ENCODE results near the gene ZBTB7C. TPM values are rescaled to one million over a fixed set of nuclear protein-coding genes. Genes with fewer than 3 reads are reported as not detected.
A peak's percentile ranks its signal among the peaks of the same experiment; 100 is the strongest.

Gene ZBTB7C
- total and polyA plus RNA-seq, 2 of the 8 experiments (the other 6 are each of a cell fraction or from before 2014, with no cell fraction given): 0.15 to 0.45 TPM

GRCh38 chr18:48422947-48423378 lies 13.8 kb upstream of the ZBTB7C start:
- FAIRE-seq: no peak
- WGBS, 2 experiments (ENCODE audit: extremely low coverage in 1 of 2, insufficient coverage in 1 of 2, insufficient read length in 1 of 2, insufficient replicate concordance in 2 of 2, low coverage in 1 of 2, low lambda C conversion rate in 2 of 2, missing lambda C conversion rate in 1 of 2): 10% methylated on average over 11 of the region's 12 CpGs; no CpG with 5 or more reads in 1 of the 2 experiments
- H3K14ac ChIP-seq (ENCODE audit: insufficient read length): no peak overlapping the region

More at GRCh38 chr18:48422947-48423378, 13.8 kb upstream of the ZBTB7C start:
- no peaks in the 10 kb centered on the region; a peak in 1 of 7 replicates for H3K4me1 ChIP-seq (replicated peaks in 1 of 4; ENCODE audit: control insufficient read depth in 3 of 4, insufficient read depth in 4 of 4, low read length in 3 of 4)
- no peaks in the 10 kb centered on the region for H3K79me2 ChIP-seq (ENCODE audit: control insufficient read depth in 1 of 2, insufficient read depth in 2 of 2, low read length in 2 of 2)
- H3K4me2 ChIP-seq (ENCODE audit: insufficient read depth in 1 of 2, low read depth in 2 of 2, low read length in 2 of 2): peak overlapping the region; percentile 74 to 80
- POLR2A ChIA-PET (ENCODE audit: partially characterized antibody): interaction anchor here (0.6 kb wide), 1 partner anchor 11 kb away, joined by 3 read pairs; no protein-coding TSS in a partner anchor
- H3K18ac ChIP-seq (ENCODE audit: extremely low read depth, low read length): no peak overlapping the region
- no peaks in the 10 kb centered on the region for H3K9me3 ChIP-seq (ENCODE audit: insufficient read depth in 2 of 2, low read depth in 1 of 2, low read length in 1 of 2)
- no peak overlapping the region for H3K27ac ChIP-seq (ENCODE audit: low read depth, low read length)
- no peak overlapping the region for H4K8ac ChIP-seq (ENCODE audit: extremely low read depth, insufficient read depth, low read length)
- no peaks in the 10 kb centered on the region for H3K79me1 ChIP-seq (ENCODE audit: low read depth, low read length)
- no peak overlapping the region for H2BK20ac ChIP-seq (ENCODE audit: low read length)
- CTCF ChIA-PET (ENCODE audit: partially characterized antibody): interaction anchor here (0.6 to 3.2 kb wide), 5 partner anchors 22 to 1754 kb away, joined by 3 to 20 read pairs (median 3); no protein-coding TSS in a partner anchor
- no peak overlapping the region for H2AK5ac ChIP-seq (ENCODE audit: low read depth, low read length)
- no peak overlapping the region for H3K23ac ChIP-seq (ENCODE audit: insufficient read length)
- H2BK15ac ChIP-seq (ENCODE audit: low read length): no peak overlapping the region
- no peak overlapping the region for H2BK120ac ChIP-seq (replicated peaks; ENCODE audit: low read depth, low read length)
- DNase-seq (ENCODE audit: low read depth in 1 of 2, low spot score in 2 of 2): peak in 1 of 2 experiments; percentile 73
- H2BK5ac ChIP-seq (ENCODE audit: low read depth, low read length): no peak overlapping the region
- no peak overlapping the region for H3K56ac ChIP-seq (replicated peaks; ENCODE audit: insufficient read length, low read depth, low read length)
- H4K91ac ChIP-seq (replicated peaks; ENCODE audit: insufficient read length, low read length): no peak overlapping the region
- H2AFZ ChIP-seq (ENCODE audit: low read length): peak overlapping the region; percentile 99
- H3K27me3 ChIP-seq (replicated peaks in 1 of 4; ENCODE audit: control insufficient read depth in 3 of 4, extremely low read depth in 1 of 4, insufficient read depth in 3 of 4, low read length in 3 of 4): peaks cover 1 to 17% (median 4%) of the 10 kb centered on the region in 4 experiments; a peak in 5 of 7 replicates
- H3K36me3 ChIP-seq (ENCODE audit: control insufficient read depth in 2 of 4, insufficient read depth in 4 of 4, low read length in 3 of 4): no peaks in the 10 kb centered on the region
- H4K20me1 ChIP-seq (replicated peaks in 1 of 2; ENCODE audit: control insufficient read depth in 1 of 2, insufficient read depth in 2 of 2, low read length in 2 of 2): no peaks in the 10 kb centered on the region
- no peak overlapping the region for H3K9ac ChIP-seq (replicated peaks in 1 of 4; ENCODE audit: extremely low read depth in 1 of 4, low read depth in 3 of 4, low read length in 3 of 4)
- TF ChIP-seq KDM5A (IDR thresholded peaks at IDR 0.05; ENCODE audit: low read length) (no peak), TAF7 (optimal IDR thresholded peaks at IDR 0.05; ENCODE audit: borderline replicate concordance, low read depth, low read length) (no peak), KDM4A (IDR thresholded peaks at IDR 0.05; ENCODE audit: low read depth, low read length, severe bottlenecking) (peak; percentile 71), ATF2 (IDR thresholded peaks at IDR 0.05; ENCODE audit: low read length) (no peak), MAX (IDR thresholded peaks at IDR 0.05) (peak; percentile 85), E2F6 (IDR thresholded peaks at IDR 0.05) (peak; percentile 94)
- H3K4me3 ChIP-seq (ENCODE audit: extremely low read depth in 1 of 4, insufficient read depth in 2 of 4, low read depth in 3 of 4, low read length in 4 of 4): peak overlapping the region; percentile 10 to 54 (median 22); a peak in 6 of 8 replicates
- no peak overlapping the region for H3K4ac ChIP-seq (replicated peaks; ENCODE audit: insufficient read length, low read depth, low read length)
- no peak overlapping the region for H4K5ac ChIP-seq (ENCODE audit: insufficient read length, low read depth, low read length)
- H3K23me2 ChIP-seq (ENCODE audit: low read depth, low read length): peaks cover 4% of the 10 kb centered on the region
- peak overlapping the region; percentile 75; the same call in 1 of the 2 replicates for H2BK12ac ChIP-seq (ENCODE audit: low read depth, low read length)
